ENCODE measurements around the gene ABCC6. TPM values are rescaled to one million over a fixed set of nuclear protein-coding genes. Genes with fewer than 3 reads are reported as not detected.
"Not testable (repeated sequence)": the region's sequence is repeated elsewhere in the genome, so short reads cannot be mapped to it uniquely, and the experiment has no call there.

ABCC6 gene
- total RNA-seq, 1 experiment from 2014 or later = 0.52 TPM

DNA sequence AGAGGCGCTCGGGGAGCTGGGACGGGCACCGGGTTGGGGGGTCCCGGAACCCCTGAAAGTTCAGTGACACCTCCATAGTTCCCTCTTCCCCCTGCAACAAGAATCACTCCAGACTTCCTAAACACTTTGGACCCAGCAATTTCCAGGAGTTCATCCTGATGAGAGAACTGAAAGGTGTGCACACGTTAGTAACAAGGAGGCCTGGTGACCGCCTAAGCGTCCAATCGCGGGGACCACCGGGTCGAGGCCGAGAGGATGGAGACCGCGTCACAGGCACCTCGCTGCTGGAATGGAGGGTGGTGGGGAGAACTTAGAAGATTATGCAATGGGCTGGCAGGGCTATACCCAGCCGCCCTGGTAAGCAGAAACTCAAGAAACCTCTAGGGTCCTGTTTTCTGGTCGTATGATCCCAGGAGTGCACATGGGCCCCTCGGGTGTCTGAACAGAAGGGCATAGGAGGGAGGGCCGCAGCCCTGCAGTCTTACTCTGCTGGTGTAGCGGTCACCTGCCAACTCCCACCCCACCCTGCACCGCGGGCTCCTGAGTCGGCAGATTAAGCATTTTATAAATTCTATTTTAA is 458 bp upstream of the ABCC6 start:
- DNase-seq (ENCODE audit: low read depth) = not testable (repeated sequence)

DNA sequence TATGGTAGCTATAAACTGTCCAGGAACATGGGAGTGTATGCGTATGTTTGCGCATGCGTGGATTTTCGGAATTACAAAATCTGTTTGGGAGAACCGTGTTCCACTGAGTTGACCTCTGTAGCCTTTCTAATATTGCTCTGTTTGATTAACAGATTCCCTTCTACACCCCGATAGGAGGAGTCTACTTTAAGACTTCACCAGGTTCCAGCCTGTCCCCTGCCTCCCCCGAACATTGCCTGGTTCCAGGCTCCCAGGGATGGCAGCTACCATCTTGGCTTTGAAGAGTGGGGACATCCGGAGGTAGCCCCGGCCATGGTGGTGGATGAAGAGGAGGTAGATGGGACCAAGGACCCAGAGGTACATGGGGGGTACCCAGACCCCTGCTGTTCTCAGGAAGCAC is 1.9 kb downstream of the ABCC6 start:
- DNase-seq (ENCODE audit: low read depth) = not testable (repeated sequence)

GRCh38 chr16:16220449-16220848 is 2.8 kb downstream of the ABCC6 start:
- DNase-seq (ENCODE audit: low read depth) = not testable (repeated sequence)

DNA sequence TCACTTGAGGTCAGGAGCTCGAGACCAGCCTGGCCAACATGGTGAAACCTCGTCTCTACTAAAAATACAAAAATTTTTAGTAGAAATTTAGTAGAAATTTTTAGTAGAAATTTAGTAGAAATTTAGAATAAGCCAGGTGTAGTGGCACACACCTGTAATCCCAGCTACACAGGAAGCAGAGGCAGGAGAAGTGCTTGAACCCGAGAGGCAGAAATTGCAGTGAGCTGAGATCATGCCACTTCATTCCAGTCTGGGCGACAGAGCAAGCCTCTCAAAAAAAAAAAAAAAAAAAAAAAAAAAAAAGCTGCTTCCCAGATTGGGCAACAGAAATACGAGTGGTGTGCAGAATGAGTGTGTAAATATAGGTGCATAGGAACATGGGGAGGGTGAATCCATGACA is 4.5 kb downstream of the ABCC6 start:
- not testable (repeated sequence) for DNase-seq (ENCODE audit: low read depth)

DNA sequence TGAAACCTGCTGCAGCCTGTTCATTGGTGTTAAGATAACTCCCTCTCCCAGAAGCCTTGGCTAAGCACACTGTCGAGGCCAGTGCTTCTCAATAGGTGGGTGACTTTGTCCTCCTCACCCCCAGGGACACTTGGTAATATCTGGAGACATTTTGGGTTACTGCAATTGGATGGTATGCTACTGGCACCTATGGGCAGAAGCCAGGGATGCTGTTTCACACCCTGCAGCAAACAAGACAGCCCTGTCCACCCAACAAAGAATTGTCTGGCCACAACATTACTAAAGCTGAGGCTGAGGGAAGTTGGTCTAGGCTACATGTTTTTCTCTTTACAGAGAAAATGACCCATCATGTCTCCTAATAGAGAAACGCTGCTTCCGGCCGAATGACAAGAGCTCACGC is 4.9 kb downstream of the ABCC6 start:
- DNase-seq (ENCODE audit: low read depth) = not testable (repeated sequence)

GRCh38 chr16:16213863-16214293 is 9.4 kb downstream of the ABCC6 start:
- DNase-seq (ENCODE audit: low read depth) = peak; percentile 35

DNA sequence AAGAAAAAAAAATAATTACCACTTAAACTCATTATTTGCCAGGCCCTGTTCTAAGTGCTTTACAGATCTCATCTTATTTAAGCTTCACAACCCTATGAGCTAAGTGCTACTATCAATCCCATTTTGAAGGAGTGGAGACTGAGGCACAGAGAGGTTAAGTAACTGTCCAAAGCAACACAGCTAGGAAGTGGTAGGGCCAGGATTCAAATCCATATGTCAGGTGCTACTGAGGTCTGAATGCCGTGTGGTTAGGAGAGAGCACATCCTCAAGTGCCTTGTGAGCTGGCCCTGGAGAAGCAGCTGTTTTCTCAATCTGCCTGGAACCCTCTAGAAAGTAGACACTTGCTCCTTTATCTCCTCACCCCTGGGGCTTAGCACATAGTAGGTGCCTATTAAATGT is 11.9 kb downstream of the ABCC6 start:
- DNase-seq (ENCODE audit: low read depth) = not testable (repeated sequence)

GRCh38 chr16:16208461-16208860 is 14.8 kb downstream of the ABCC6 start:
- not testable (repeated sequence) for DNase-seq (ENCODE audit: low read depth)

DNA sequence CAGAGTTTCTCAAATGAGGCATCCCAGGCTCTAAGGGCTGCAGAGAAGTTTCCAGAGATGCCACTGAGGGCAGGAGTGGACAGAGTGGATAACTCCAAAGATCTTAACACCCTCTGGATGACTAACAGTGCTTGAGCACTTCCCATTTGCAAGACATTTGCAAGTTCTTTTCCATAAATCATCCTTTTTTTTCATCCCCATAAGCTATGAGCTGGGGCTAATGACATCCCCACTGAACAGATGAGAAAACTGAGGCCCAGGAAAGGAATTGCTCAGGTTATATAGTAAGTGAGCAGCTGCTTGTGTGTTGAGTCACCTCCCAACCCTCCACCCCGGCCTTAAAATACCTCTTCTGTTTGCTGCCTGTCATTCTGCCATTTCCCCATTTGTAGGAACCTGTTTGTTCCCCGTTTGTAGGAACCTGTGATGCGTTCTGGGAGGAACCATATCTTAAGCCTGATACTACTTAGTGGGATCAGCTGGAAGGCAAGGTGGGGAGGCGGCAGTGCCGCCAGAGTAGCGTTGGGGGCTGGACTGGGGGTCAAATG is 15.4 kb downstream of the ABCC6 start:
- DNase-seq (ENCODE audit: low read depth) = not testable (repeated sequence)

DNA sequence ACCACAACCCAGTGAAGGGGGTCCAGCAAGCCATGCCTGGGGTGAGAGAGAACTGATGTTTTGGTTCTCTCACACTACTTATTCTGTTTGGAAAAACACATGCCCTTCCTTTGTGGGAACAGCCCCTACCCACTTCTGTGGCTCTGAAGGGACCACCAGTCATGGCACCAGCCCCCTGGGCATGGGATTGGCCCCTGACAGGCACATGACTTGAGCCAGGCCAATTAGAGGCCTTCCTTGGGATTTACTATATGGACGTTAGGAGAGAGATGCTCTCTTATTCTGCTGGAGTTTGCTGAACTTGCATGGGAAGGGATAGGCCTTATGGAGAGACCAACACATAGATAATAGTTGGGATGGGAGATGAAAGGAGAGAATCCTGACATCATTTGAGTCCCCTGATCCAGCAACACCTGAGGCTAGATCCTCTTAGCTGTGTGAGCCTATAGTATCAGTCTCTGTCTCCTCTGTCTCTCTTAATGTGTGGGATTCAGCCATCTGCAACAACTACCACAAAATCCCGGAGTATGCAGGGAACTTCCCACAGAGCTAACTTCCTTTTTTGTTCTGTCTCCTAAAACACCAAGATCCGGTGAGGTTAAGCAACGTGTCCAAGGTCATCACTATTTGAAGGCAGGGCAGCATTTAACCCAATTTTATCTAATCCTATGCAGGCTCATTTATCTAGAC is 16.1 kb downstream of the ABCC6 start:
- not testable (repeated sequence) for DNase-seq (ENCODE audit: low read depth)

DNA sequence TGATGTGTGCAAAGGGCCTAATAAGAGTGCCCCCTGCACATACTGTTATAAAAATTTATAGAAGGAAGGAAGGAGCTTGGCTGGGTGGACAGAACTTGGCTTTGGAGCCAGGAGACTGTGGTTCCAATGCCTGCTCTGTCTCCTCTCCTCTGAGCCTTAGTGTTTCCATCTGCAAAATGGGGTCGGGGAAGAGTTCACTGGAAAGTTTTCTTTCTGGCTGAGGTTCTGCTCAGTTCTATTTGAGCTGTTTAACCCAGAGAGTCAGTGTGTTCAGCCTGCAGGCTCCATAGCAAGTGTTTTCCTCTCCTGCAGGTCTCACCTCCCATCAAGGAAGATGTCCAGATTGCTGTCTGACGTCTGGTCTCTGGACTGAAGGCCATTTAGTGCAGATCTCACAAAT is 17.4 kb downstream of the ABCC6 start:
- not testable (repeated sequence) for DNase-seq (ENCODE audit: low read depth)

- DNase-seq (ENCODE audit: low read depth) = not testable (repeated sequence)
Measured at GRCh38 chr16:16204552-16204951, 18.7 kb downstream of the ABCC6 start.

GRCh38 chr16:16203494-16203893 is 19.8 kb downstream of the ABCC6 start:
- DNase-seq (ENCODE audit: low read depth) = not testable (repeated sequence)

DNA sequence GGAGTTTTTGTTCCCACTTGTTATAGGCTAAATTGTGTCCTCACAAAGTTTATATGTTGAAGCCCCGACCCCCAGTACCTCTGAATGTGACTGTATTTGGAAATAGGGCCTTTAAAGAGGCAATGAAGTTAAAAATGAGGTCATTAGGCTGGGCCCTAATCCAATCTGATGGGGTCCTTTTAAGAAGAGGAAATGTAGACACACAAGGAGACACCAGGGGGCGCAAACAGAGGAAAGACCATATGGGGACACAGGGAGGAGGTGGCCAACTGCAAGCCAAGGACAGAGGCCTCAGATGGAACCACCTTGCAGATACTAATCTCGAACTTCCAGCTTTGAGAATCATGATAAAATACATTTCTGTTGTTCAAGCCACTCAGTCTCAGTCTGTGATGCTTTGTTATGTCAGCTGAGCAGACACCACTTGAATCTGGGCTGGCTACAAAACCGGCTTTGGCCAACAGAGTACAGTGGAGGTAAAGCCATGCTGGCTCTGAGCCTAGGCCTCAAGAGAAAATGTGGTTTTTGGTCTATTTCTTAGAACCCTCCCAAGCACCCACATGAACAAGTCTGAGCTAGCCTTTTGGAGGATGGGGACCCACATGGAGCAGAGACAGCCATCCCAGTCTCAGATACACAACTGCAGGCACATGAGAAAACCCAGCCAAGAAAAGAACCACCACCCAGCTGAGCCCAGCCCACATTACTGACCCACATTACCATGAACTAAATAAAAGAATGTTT is 20.7 kb downstream of the ABCC6 start:
- peak; percentile 61 for DNase-seq (ENCODE audit: low read depth)

DNA sequence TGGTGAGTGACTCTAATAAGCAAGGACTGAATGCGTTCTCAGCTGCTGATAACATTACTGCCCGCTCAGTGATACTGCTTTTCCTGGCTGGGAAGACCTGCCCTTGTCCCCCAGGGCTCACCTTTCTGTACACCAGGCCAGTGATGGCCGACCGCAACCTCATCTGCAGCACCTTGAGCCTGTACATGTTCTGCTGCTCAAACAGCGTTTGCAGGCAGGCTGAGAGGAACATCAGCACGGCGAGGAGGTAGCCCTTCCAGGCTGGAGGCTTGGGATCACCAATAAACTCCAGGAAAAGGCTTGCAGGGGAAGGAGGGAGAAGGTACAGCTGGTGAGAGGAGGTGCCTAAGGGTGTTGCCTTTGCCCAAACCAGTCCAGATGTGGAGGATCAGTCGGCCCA is 21.4 kb downstream of the ABCC6 start:
- DNase-seq (ENCODE audit: low read depth) = not testable (repeated sequence)

GRCh38 chr16:16200391-16200790 is 22.9 kb downstream of the ABCC6 start:
- not testable (repeated sequence) for DNase-seq (ENCODE audit: low read depth)

GRCh38 chr16:16199428-16199827 is 23.9 kb downstream of the ABCC6 start:
- peak; percentile 74 for DNase-seq (ENCODE audit: low read depth)

DNA sequence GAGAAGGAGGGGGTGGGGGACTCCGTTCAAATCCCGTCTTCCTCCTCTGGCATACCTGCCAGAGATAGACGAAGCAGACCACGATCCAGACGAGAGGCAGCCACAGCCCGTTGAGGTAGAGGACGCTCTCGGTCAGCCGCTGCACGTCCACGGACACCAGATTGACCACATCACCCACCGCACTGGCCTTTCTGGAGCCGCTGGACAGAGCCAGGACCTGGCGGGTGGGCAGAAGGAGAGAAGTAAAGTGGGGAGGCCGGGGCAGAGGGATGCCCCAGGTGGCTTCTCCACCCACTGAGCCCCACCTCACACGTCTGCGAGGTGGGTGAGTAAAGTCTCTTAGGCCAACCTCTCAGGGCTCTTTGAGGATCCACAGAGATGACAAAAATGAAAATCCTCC is 25.3 kb downstream of the ABCC6 start:
- no peak for DNase-seq (ENCODE audit: low read depth)

DNA sequence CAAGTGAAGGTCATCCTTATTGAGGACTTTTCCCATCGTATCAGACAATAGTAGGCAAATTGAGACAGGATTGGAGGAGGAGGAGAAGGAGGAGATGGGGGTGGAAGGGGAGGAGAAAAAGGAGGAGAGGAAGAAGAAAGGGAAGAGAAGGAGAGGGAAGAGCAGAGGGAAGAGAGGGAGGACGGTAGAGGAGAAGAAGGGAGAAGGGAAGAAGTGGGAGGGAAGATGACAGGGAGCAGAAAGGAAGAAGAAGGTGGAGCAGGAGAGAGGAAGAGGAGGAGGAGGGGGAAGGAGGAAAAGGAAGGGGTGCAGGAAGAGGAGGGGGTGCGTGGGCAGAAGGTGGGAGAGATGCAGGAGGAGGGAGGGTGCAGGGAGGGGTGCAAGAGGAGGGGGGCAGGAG is 26.0 kb downstream of the ABCC6 start:
- no peak for DNase-seq (ENCODE audit: low read depth)

DNA sequence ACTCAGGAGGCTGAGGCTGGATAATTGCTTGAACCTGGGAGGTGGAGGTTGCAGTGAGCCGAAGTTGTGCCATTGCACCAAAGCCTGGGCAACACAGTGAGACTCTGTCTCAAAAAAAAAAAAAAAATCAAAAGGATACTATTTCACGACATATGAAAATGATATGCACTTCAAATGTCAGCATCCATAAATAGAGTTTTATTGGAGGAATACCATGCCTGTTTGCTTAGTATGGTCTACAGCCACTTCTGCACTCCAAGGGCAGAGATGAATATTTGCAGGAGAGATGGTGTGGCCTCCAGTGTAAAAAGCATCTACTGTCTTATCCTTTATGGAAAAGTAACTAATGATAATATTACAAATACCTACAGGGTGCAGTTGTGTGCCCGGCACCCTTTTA is 27.2 kb downstream of the ABCC6 start:
- DNase-seq (ENCODE audit: low read depth) = no peak

DNA sequence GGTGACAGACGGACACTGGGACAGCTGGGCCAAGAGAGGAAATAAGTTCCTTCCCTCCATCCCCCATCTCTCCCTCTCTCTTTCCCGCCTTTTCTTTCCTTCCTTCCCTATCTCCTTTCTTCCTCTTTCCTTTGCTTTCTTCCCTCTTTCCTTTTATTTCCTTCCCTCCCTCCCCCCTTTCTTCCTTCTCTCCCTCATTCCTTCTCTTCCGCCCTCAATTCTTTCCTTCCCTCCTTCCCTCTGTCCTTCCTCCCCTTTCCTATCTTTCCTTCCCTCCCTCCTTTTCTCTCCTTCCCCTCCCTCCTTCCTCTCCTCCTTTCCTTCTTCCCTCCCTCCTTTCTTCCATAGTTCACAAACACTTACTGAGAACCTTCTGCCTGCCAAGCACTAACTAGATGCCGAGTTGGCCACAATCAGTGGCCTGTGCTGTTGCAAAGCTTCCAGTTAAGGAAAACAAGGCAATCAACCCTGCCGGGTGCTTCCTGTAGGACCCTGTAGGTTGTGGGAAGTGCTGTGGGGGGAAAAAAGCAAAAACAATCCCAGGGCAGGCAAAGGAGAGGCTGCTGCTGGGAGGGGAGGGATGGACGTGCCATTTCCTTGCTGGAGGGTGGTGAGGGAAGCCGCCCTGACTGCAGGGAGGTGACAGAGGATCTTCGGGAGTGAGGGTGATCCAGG is 31.7 kb downstream of the ABCC6 start:
- no peak for DNase-seq (ENCODE audit: low read depth)

- DNase-seq (ENCODE audit: low read depth) = not testable (repeated sequence)
Measured at GRCh38 chr16:16190966-16191365, 32.3 kb downstream of the ABCC6 start.
